Hematopoietic multipotent progenitor cell treated with erythropoietin and hydrocortisone succinate and interleukin-3 and kit ligand, for 6 days (in vitro differentiated cells): ENCODE measurements around the gene TLE7.

Source experiments
- DNase-seq: peaks from one replicate; pipeline ENCODE4 v3.0.0-alpha.2; 2015

The TLE7 gene

GRCh38 chr16:71410146-71410545, 31.7 kb downstream of the TLE7 start:
- no peak for DNase-seq

- DNase-seq: no peak
Measured at GRCh38 chr16:71409011-71409775, 32.7 kb downstream of the TLE7 start.

- no peak for DNase-seq
Measured at GRCh38 chr16:71408536-71408935, 33.3 kb downstream of the TLE7 start.

GRCh38 chr16:71407731-71408130, 34.1 kb downstream of the TLE7 start:
- DNase-seq: peak; percentile 55

- DNase-seq: no peak
Measured at GRCh38 chr16:71406724-71407123, 35.1 kb downstream of the TLE7 start.

- DNase-seq: no peak
Measured at GRCh38 chr16:71406316-71406715, 35.5 kb downstream of the TLE7 start.

GRCh38 chr16:71404364-71404763, 37.5 kb downstream of the TLE7 start:
- no peak for DNase-seq

- no peak for DNase-seq
Measured at GRCh38 chr16:71402674-71403073, 39.2 kb downstream of the TLE7 start.

GRCh38 chr16:71402007-71402406, 39.8 kb downstream of the TLE7 start:
- DNase-seq: no peak

GRCh38 chr16:71399801-71400563, 41.9 kb downstream of the TLE7 start:
- DNase-seq: no peak

- no peak for DNase-seq
Measured at GRCh38 chr16:71396594-71396993, 45.3 kb downstream of the TLE7 start.

GRCh38 chr16:71389330-71389729, 52.5 kb downstream of the TLE7 start:
- no peak for DNase-seq

- DNase-seq: no peak
Measured at GRCh38 chr16:71387045-71387871, 54.6 kb downstream of the TLE7 start.

- no peak for DNase-seq
Measured at GRCh38 chr16:71384073-71384724, 57.7 kb downstream of the TLE7 start.

GRCh38 chr16:71383054-71383773, 58.6 kb downstream of the TLE7 start:
- DNase-seq: peak; percentile 11

GRCh38 chr16:71380831-71381230, 61.0 kb downstream of the TLE7 start:
- no peak for DNase-seq
